PFSK-1 (cell line): ENCODE results near the gene KASH5.

Experiments
- POLR2AphosphoS5 ChIP-seq: IDR thresholded peaks from 2 replicates; pipeline ENCODE4 v1.6.1; 2012; ENCODE audit warnings: low read depth, mild to moderate bottlenecking, control low read depth, low read length, moderate library complexity
- REST ChIP-seq, 2 experiments: IDR thresholded peaks; 2 replicates each; pipeline versions ENCODE4 v1.6.1 to v1.8.0; 2011 to 2012; ENCODE audit warnings: low read depth in 2 of 2, low read length in 2 of 2, control low read depth in 1 of 2, inconsistent platforms in 1 of 2, mild to moderate bottlenecking in 1 of 2, moderate library complexity in 1 of 2; ENCODE audit not compliant: insufficient read depth in 1 of 2
- TAF1 ChIP-seq: IDR thresholded peaks from 2 replicates; pipeline ENCODE4 v1.6.1; 2012; ENCODE audit warnings: low read length, control low read depth, borderline replicate concordance; ENCODE audit not compliant: insufficient read depth

- TF ChIP-seq TAF1 = no peak
- no peak for TF ChIP-seq POLR2AphosphoS5
- TF ChIP-seq REST (IDR thresholded peaks at IDR 0.05; ENCODE audit: insufficient read depth in 1 of 2, low read depth in 2 of 2, low read length in 2 of 2) = no peak
Measured at GRCh38 chr19:49421039-49421877, 33.2 kb downstream of the KASH5 start.
